H1 (cell line): ENCODE measurements around the gene SLC22A23. TPM values are rescaled to one million over a fixed set of nuclear protein-coding genes. Genes with fewer than 3 reads are reported as not detected.

ENCODE experiments used
- CTCF ChIA-PET: fragments of 300-600 bp; sonication (Branson Sonifier 250); formaldehyde crosslinking; loops from one replicate; lab custom pipeline; 2021; ENCODE audit not compliant: partially characterized antibody; lab: Charles Lee
- POLR2A ChIA-PET: fragments of 300-600 bp; sonication (Branson Sonifier 250); formaldehyde crosslinking; loops from one replicate; lab custom pipeline; 2021; ENCODE audit warnings: inconsistent platforms; ENCODE audit not compliant: partially characterized antibody; lab: Charles Lee
- DNase-seq, 2 experiments: peaks; one replicate each; pipeline versions ENCODE4 v3.0.0 to v3.0.0-alpha.2; 2010 to 2022; ENCODE audit warnings: low spot score in 2 of 2, low read depth in 1 of 2, mixed read lengths in 1 of 2
- FAIRE-seq: peaks from 2 replicates; lab custom pipeline; 2011; peaks lifted over from hg19 to GRCh38; lab: Jason Lieb, UNC
- H2AFZ ChIP-seq: 2 replicates; pipeline ENCODE4 v1.8.1; 2012; ENCODE audit warnings: low read length, inconsistent platforms
- H2AK5ac ChIP-seq: 2 replicates; pipeline ENCODE4 v1.6.1; 2013; ENCODE audit warnings: low read depth, low read length
- H2BK120ac ChIP-seq: replicated peaks from 2 replicates; pipeline ENCODE3; 2013; ENCODE audit warnings: low read depth, low read length, inconsistent platforms
- H2BK12ac ChIP-seq: 2 replicates; pipeline ENCODE4 v1.6.1; 2013; ENCODE audit warnings: low read depth, low read length
- H2BK15ac ChIP-seq: 2 replicates; pipeline ENCODE4 v1.6.1; 2013; ENCODE audit warnings: low read length
- H2BK20ac ChIP-seq: 2 replicates; pipeline ENCODE4 v1.6.1; 2013; ENCODE audit warnings: low read length
- H2BK5ac ChIP-seq: 2 replicates; pipeline ENCODE4 v1.6.1; 2013; ENCODE audit warnings: low read depth, low read length
- H3K14ac ChIP-seq: 2 replicates; pipeline ENCODE4 v1.6.1; 2013; ENCODE audit warnings: inconsistent platforms; ENCODE audit not compliant: insufficient read length
- H3K18ac ChIP-seq: 2 replicates; pipeline ENCODE4 v1.6.1; 2013; ENCODE audit warnings: low read length; ENCODE audit errors: extremely low read depth
- H3K23ac ChIP-seq: 2 replicates; pipeline ENCODE4 v1.6.1; 2013; ENCODE audit warnings: inconsistent platforms; ENCODE audit not compliant: insufficient read length
- H3K23me2 ChIP-seq: 2 replicates; pipeline ENCODE4 v1.6.1; 2013; ENCODE audit warnings: low read depth, low read length
- H3K27ac ChIP-seq: 2 replicates; pipeline ENCODE4 v1.6.1; 2011; ENCODE audit warnings: low read depth, low read length, inconsistent platforms
- H3K27me3 ChIP-seq, 4 experiments: replicated peaks in 1 of 4; 1 replicate in 1 of 4; 2 replicates in 3 of 4; pipeline versions ENCODE4 v1.6.1 to v1.8.1; 2011 to 2013; ENCODE audit warnings: low read length in 3 of 4, mild to moderate bottlenecking in 3 of 4, inconsistent platforms in 2 of 4, mixed read lengths in 2 of 4, moderate library complexity in 1 of 4; ENCODE audit not compliant: control insufficient read depth in 3 of 4, insufficient read depth in 3 of 4; ENCODE audit errors: extremely low read depth in 1 of 4
- H3K36me3 ChIP-seq, 4 experiments: 2 replicates each; pipeline versions ENCODE4 v1.6.1 to v1.8.1; 2011 to 2013; ENCODE audit warnings: mild to moderate bottlenecking in 4 of 4, low read length in 3 of 4, moderate library complexity in 2 of 4, control low read depth in 1 of 4, inconsistent platforms in 1 of 4; ENCODE audit not compliant: insufficient read depth in 4 of 4, control insufficient read depth in 2 of 4
- H3K4ac ChIP-seq: replicated peaks from 2 replicates; pipeline ENCODE3; 2013; ENCODE audit warnings: low read length, low read depth, mixed read lengths, inconsistent platforms; ENCODE audit not compliant: insufficient read length
- H3K4me1 ChIP-seq, 4 experiments: replicated peaks in 1 of 4; 1 replicate in 1 of 4; 2 replicates in 3 of 4; pipeline versions ENCODE4 v1.6.1 to v1.8.1; 2011 to 2013; ENCODE audit warnings: low read length in 3 of 4, inconsistent platforms in 2 of 4, mixed read lengths in 1 of 4; ENCODE audit not compliant: insufficient read depth in 4 of 4, control insufficient read depth in 3 of 4
- H3K4me2 ChIP-seq, 2 experiments: 2 replicates each; pipeline versions ENCODE4 v1.6.1 to v1.8.1; 2011 to 2013; ENCODE audit warnings: low read depth in 2 of 2, low read length in 2 of 2, control low read depth in 1 of 2, inconsistent platforms in 1 of 2, mild to moderate bottlenecking in 1 of 2; ENCODE audit not compliant: insufficient read depth in 1 of 2
- H3K4me3 ChIP-seq, 4 experiments: fragments of 200-600, 300-600 bp in 1 of 4; sonication (generic), shearing (Covaris generic), sonication (Bioruptor Twin) in 1 of 4; 2 replicates each; pipeline versions ENCODE4 v1.5.1 to v1.8.1; 2011 to 2016; ENCODE audit warnings: low read length in 4 of 4, low read depth in 3 of 4, control low read depth in 2 of 4, inconsistent platforms in 2 of 4, mild to moderate bottlenecking in 2 of 4, mixed read lengths in 1 of 4, moderate library complexity in 1 of 4; ENCODE audit not compliant: insufficient read depth in 2 of 4; ENCODE audit errors: extremely low read depth in 1 of 4
- H3K56ac ChIP-seq: replicated peaks from 2 replicates; pipeline ENCODE3; 2013; ENCODE audit warnings: low read depth, mild to moderate bottlenecking, mixed read lengths, low read length, inconsistent platforms; ENCODE audit not compliant: insufficient read length
- H3K79me1 ChIP-seq: 2 replicates; pipeline ENCODE4 v1.6.1; 2013; ENCODE audit warnings: low read depth, low read length, control low read depth
- H3K79me2 ChIP-seq, 2 experiments: 2 replicates each; pipeline versions ENCODE4 v1.6.1 to v1.8.1; 2012 to 2013; ENCODE audit warnings: low read length in 2 of 2, mild to moderate bottlenecking in 2 of 2, inconsistent platforms in 1 of 2; ENCODE audit not compliant: insufficient read depth in 2 of 2, control insufficient read depth in 1 of 2
- H3K9ac ChIP-seq, 4 experiments: replicated peaks in 1 of 4; 1 replicate in 1 of 4; 2 replicates in 3 of 4; pipeline versions ENCODE4 v1.6.1 to v1.8.1; 2011 to 2013; ENCODE audit warnings: low read depth in 3 of 4, low read length in 3 of 4, control low read depth in 2 of 4, mild to moderate bottlenecking in 2 of 4, moderate library complexity in 2 of 4, inconsistent platforms in 1 of 4; ENCODE audit errors: extremely low read depth in 1 of 4
- H3K9me3 ChIP-seq, 2 experiments: 2 replicates each; pipeline versions ENCODE4 v1.6.1 to v1.8.1; 2012 to 2013; ENCODE audit warnings: mild to moderate bottlenecking in 2 of 2, moderate library complexity in 2 of 2, control low read depth in 1 of 2, inconsistent platforms in 1 of 2, low read depth in 1 of 2, low read length in 1 of 2, mixed read lengths in 1 of 2; ENCODE audit not compliant: insufficient read depth in 2 of 2
- H4K20me1 ChIP-seq, 2 experiments: replicated peaks in 1 of 2; 2 replicates each; pipeline versions ENCODE3 to v1.8.1; 2011 to 2013; ENCODE audit warnings: inconsistent platforms in 2 of 2, low read length in 2 of 2, mild to moderate bottlenecking in 1 of 2; ENCODE audit not compliant: insufficient read depth in 2 of 2, control insufficient read depth in 1 of 2
- H4K5ac ChIP-seq: 2 replicates; pipeline ENCODE4 v1.6.1; 2013; ENCODE audit warnings: low read length, low read depth, mixed read lengths, inconsistent platforms; ENCODE audit not compliant: insufficient read length
- H4K8ac ChIP-seq: 2 replicates; pipeline ENCODE4 v1.8.0; 2013; ENCODE audit warnings: mild to moderate bottlenecking, moderate library complexity, low read length, inconsistent platforms; ENCODE audit not compliant: insufficient read depth; ENCODE audit errors: extremely low read depth
- H4K91ac ChIP-seq: replicated peaks from 2 replicates; pipeline ENCODE3; 2013; ENCODE audit warnings: low read length, mixed read lengths, inconsistent platforms; ENCODE audit not compliant: insufficient read length
- KDM5A ChIP-seq: fragments of 200-600 bp; IDR thresholded peaks from 2 replicates; pipeline ENCODE4 v1.7.1; 2012; ENCODE audit warnings: mild to moderate bottlenecking, low read length, inconsistent platforms, mixed read lengths
- MAFK ChIP-seq: IDR thresholded peaks from 2 replicates; pipeline ENCODE4 v1.6.1; 2012; ENCODE audit warnings: low read depth, mild to moderate bottlenecking, improper control_type of control experiment, low read length
- PHF8 ChIP-seq: fragments of 200-600 bp; sonication (generic); conservative IDR thresholded peaks from 2 replicates; pipeline ENCODE4 v1.7.1; 2012; ENCODE audit warnings: low read depth, mild to moderate bottlenecking, inconsistent platforms, low read length, moderate library complexity
- POLR2A ChIP-seq, 2 experiments: IDR thresholded peaks; 1 replicate in 1 of 2; 2 replicates in 1 of 2; pipeline ENCODE4 v1.6.1; 2011; ENCODE audit warnings: low read depth in 2 of 2, low read length in 2 of 2, mild to moderate bottlenecking in 2 of 2; ENCODE audit errors: control extremely low read depth in 1 of 2
- SAP30 ChIP-seq: fragments of 300-600 bp; sonication (generic); IDR thresholded peaks from 2 replicates; pipeline ENCODE4 v1.7.1; 2012; ENCODE audit warnings: low read length, moderate library complexity, mild to moderate bottlenecking, inconsistent platforms; ENCODE audit not compliant: insufficient read depth, insufficient replicate concordance
- SIN3A ChIP-seq, 2 experiments: IDR thresholded peaks in 1 of 2; conservative IDR thresholded peaks in 1 of 2; 2 replicates each; pipeline ENCODE4 v1.6.1; 2011 to 2012; ENCODE audit warnings: low read length in 2 of 2, improper control_type of control experiment in 1 of 2, low read depth in 1 of 2, mild to moderate bottlenecking in 1 of 2
- SP1 ChIP-seq: IDR thresholded peaks from 2 replicates; pipeline ENCODE4 v1.6.1; 2011; ENCODE audit warnings: low read depth, low read length
- SUZ12 ChIP-seq: fragments of 200-600 bp; sonication (generic); IDR thresholded peaks from 2 replicates; pipeline ENCODE4 v1.6.1; 2012; ENCODE audit warnings: mild to moderate bottlenecking, inconsistent platforms, low read length, moderate library complexity, mixed read lengths
- USF2 ChIP-seq: IDR thresholded peaks from 2 replicates; pipeline ENCODE4 v1.6.1; 2011; ENCODE audit warnings: low read length, improper control_type of control experiment
- YY1 ChIP-seq: IDR thresholded peaks from 2 replicates; pipeline ENCODE4 v1.6.1; 2011; ENCODE audit warnings: low read depth, mild to moderate bottlenecking, low read length
- WGBS, 2 experiments: shearing (Covaris generic) in 1 of 2; methylation state at CpG; one replicate each; pipeline versions ENCODE4 v1.1.6 to v1.1.7; 2013 to 2015; ENCODE audit warnings: low lambda C conversion rate in 2 of 2, mixed read lengths in 2 of 2, inconsistent platforms in 1 of 2, low coverage in 1 of 2, missing lambda C conversion rate in 1 of 2; ENCODE audit not compliant: insufficient replicate concordance in 2 of 2, insufficient coverage in 1 of 2, insufficient read length in 1 of 2; ENCODE audit errors: extremely low coverage in 1 of 2, missing lambda C conversion rate in 1 of 2; 5-methylcytosine and 5-hydroxymethylcytosine counted together
- polyA plus RNA-seq, 7 experiments: library from polyadenylated mRNA; depleted of rRNA in 3 of 7; stranded (reverse) in 5 of 7; unstranded in 2 of 7; fragments of >200 nt in 5 of 7; fragments of 200-250 nt in 2 of 7; gene quantifications; 1 replicate in 5 of 7; 2 replicates in 1 of 7; 4 replicates in 1 of 7; pipeline versions ENCODE4 v1.2.1 to v1.2.3, GENCODE V29; 2011 to 2013; ENCODE audit warnings: missing spikeins in 2 of 7, mixed read lengths in 2 of 7
- total RNA-seq: library from RNA; stranded (reverse); fragmentation: NEBNext Ultra II Directional; extraction: Animal tissue kit (Norgen Biotek cat#: 25700); gene quantifications from 2 replicates; pipeline ENCODE4 v1.2.1, GENCODE V29; 2021
- TF ChIP-seq, protein P1 (sequence below): IDR thresholded peaks from 2 replicates; pipeline ENCODE4 v1.6.1; 2012; ENCODE audit warnings: inconsistent platforms

The SLC22A23 gene
- total and polyA plus RNA-seq, 2 of the 8 experiments (the other 6 are each of a cell fraction or from before 2014, with no cell fraction given) = 9.9 to 38.4 TPM

DNA sequence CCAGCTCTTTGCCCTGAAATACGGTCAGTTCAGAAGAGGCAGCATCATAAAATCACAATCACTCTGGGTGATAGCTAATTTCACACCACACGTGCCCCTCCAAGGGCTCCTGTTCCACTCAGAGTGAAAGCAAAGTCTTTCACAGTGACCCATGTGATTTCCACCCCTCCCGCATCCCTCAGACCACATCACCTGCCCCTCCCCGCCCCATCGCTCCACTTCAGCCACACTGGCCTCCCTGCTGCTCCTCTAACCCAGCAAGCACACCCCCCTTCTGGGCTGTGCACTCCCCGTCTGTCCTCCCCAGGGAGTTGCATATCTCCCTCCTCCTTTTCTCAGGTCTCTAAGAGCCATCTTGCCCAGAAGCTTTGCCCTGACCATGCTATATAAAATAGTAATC, 123.6 kb downstream of the SLC22A23 start:
- H3K36me3 ChIP-seq = no peaks in the 10 kb centered on the region
- H4K8ac ChIP-seq = no peak overlapping the region; the same call in 1 of the 2 replicates
- 0 out of 2 replicates have a peak overlapping the region, but pooled peaks have one; percentile 2 for H3K18ac ChIP-seq
- H2AFZ ChIP-seq = no peak overlapping the region
- no peak overlapping the region; the same call in 1 of the 2 replicates for H2BK5ac ChIP-seq
- 0 out of 4 replicates have a peak overlapping the region, but pooled peaks of 1 of the 2 experiments have one; percentile 11 for H3K4me2 ChIP-seq
- H4K5ac ChIP-seq = no peak overlapping the region
- H2BK12ac ChIP-seq = no peak overlapping the region; the same call in 1 of the 2 replicates
- H3K9me3 ChIP-seq = no peaks in the 10 kb centered on the region
- FAIRE-seq (no peak), DNase-seq (no peak)
- no peaks in the 10 kb centered on the region for H3K27me3 ChIP-seq
- CTCF ChIA-PET = interaction anchor here (0.9 to 1.2 kb wide), 3 partner anchors 13 to 207 kb away, joined by 3 read pairs; no protein-coding TSS in a partner anchor
- no peak overlapping the region for H3K4me3 ChIP-seq
- no peak overlapping the region for H3K4ac ChIP-seq
- H4K91ac ChIP-seq = no peak overlapping the region
- H2BK15ac ChIP-seq = no peak overlapping the region
- no peak overlapping the region for H3K56ac ChIP-seq
- H3K14ac ChIP-seq = no peak overlapping the region
- H3K4me1 ChIP-seq = peaks cover 10 to 22% (median 18%) of the 10 kb centered on the region in 4 experiments
- no peak overlapping the region for H2BK120ac ChIP-seq
- peaks cover 0 to 27% of the 10 kb centered on the region in 2 experiments; a peak in 3 of 4 replicates for H3K79me2 ChIP-seq
- H3K23ac ChIP-seq = no peak overlapping the region
- H3K27ac ChIP-seq = no peak overlapping the region
- no peaks in the 10 kb centered on the region for H3K23me2 ChIP-seq
- H3K9ac ChIP-seq = no peak overlapping the region
- H2AK5ac ChIP-seq = no peak overlapping the region
- no peak overlapping the region for H2BK20ac ChIP-seq
- H4K20me1 ChIP-seq = no peaks in the 10 kb centered on the region
- POLR2A ChIA-PET = interaction anchor here (1.1 kb wide), 1 partner anchor 8 kb away, joined by 3 read pairs; no protein-coding TSS in a partner anchor
- 60% methylated on average over 6 of the region's 6 CpGs; no CpG with 5 or more reads in 1 of the 2 experiments for WGBS, 2 experiments
- H3K79me1 ChIP-seq = peaks cover 10% of the 10 kb centered on the region; the same call in 1 of the 2 replicates
- no peak for TF ChIP-seq SIN3A (conservative IDR thresholded peaks at IDR 0.05 in 1 of 2, IDR thresholded peaks at IDR 0.05 in 1 of 2; ENCODE audit: low read depth in 1 of 2, low read length in 2 of 2)
- TF ChIP-seq PHF8 = no peak
- TF ChIP-seq, protein P1, sequence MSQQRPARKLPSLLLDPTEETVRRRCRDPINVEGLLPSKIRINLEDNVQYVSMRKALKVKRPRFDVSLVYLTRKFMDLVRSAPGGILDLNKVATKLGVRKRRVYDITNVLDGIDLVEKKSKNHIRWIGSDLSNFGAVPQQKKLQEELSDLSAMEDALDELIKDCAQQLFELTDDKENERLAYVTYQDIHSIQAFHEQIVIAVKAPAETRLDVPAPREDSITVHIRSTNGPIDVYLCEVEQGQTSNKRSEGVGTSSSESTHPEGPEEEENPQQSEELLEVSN = no peak
- no peak for TF ChIP-seq USF2
- no peak for TF ChIP-seq KDM5A
- no peak for TF ChIP-seq POLR2A (IDR thresholded peaks at IDR 0.05; ENCODE audit: control extremely low read depth in 1 of 2, low read depth in 2 of 2, low read length in 2 of 2)
- no peak for TF ChIP-seq MAFK
- TF ChIP-seq SUZ12 = no peak
- no peak for TF ChIP-seq SP1
- TF ChIP-seq YY1 = no peak
- TF ChIP-seq SAP30 = no peak
